Right atrium auricular region (tissue), 2 donors: ENCODE results near the gene RRP9. TPM values are rescaled to one million over a fixed set of nuclear protein-coding genes. Genes with fewer than 3 reads are reported as not detected.

ENCODE experiments used
- DNase-seq: peaks from one replicate; pipeline ENCODE4 v3.0.0-alpha.2; 2019; ENCODE audit warnings: low spot score
- H3K27ac ChIP-seq, 2 donors: fragments of 200-600 bp; sonication (generic); 1 replicate in 1 of 2; 2 replicates in 1 of 2; pipeline ENCODE4 v1.5.1; 2016 to 2019
- H3K27me3 ChIP-seq, 2 donors: fragments of 200-600 bp; sonication (generic); one replicate each; pipeline versions ENCODE4 v1.5.1 to v1.6.0; 2017 to 2019
- H3K36me3 ChIP-seq: fragments of 200-600 bp; sonication (generic); one replicate; pipeline ENCODE4 v1.5.1; 2016
- H3K4me1 ChIP-seq, 2 donors: fragments of 200-600 bp; sonication (generic); one replicate each; pipeline versions ENCODE4 v1.5.1 to v1.6.0; 2017 to 2019
- H3K4me3 ChIP-seq, 2 donors: fragments of 200-600 bp; sonication (generic); 1 replicate in 1 of 2; 2 replicates in 1 of 2; pipeline ENCODE4 v1.5.1; 2017 to 2019; ENCODE audit warnings: mild to moderate bottlenecking in 1 of 2, moderate library complexity in 1 of 2
- H3K9me3 ChIP-seq, 2 donors: fragments of 200-600 bp; sonication (generic); one replicate each; pipeline ENCODE4 v1.5.1; 2019
- CTCF ChIP-seq, 2 donors: fragments of 200-600 bp; sonication (generic); IDR thresholded peaks; one replicate each; pipeline ENCODE4 v1.5.1; 2019; ENCODE audit warnings: antibody characterized with exemption in 2 of 2
- total RNA-seq, 2 donors: library from RNA; depleted of rRNA; stranded (reverse); fragments of >200 nt; gene quantifications; one replicate each; pipeline ENCODE4 v1.1.0, GENCODE V29; 2016

Gene RRP9
- total RNA-seq, 2 donors from 2014 or later, result 6.3 to 11.1 TPM

- Histone ChIP-seq H3K4me1 (peaks cover 0 to 19% of the 10 kb centered on the region in 2 donors), H3K27ac (peak within 1 kb of the TSS; percentile 71 to 76), H3K4me3 (peak within 1 kb of the TSS; percentile 18 to 48), H3K27me3 (no peaks in the 10 kb centered on the region), H3K36me3 (peaks cover 31% of the 10 kb centered on the region), H3K9me3 (no peaks in the 10 kb centered on the region)
- no peak for DNase-seq
- TF ChIP-seq CTCF (IDR thresholded peaks at IDR 0.05), result no peak
Observed at GRCh38 chr3:51955175-51955892, 13.6 kb upstream of the RRP9 start, which contains the start of gene GPR62. Gene GPR62, plus strand, starts transcription at chr3:51955381. Its CDS starts 272 bp downstream, at chr3:51955653.

- Histone ChIP-seq H3K27ac (no peak overlapping the region), H3K36me3 (peaks cover 27% of the 10 kb centered on the region), H3K27me3 (no peaks in the 10 kb centered on the region), H3K9me3 (no peaks in the 10 kb centered on the region), H3K4me3 (no peak overlapping the region), H3K4me1 (peaks cover 0 to 19% of the 10 kb centered on the region in 2 donors)
- no peak for TF ChIP-seq CTCF (IDR thresholded peaks at IDR 0.05)
- no peak for DNase-seq
Observed at GRCh38 chr3:51954713-51955112, 13.0 kb upstream of the RRP9 start.

- H3K4me3 ChIP-seq, result no peak overlapping the region
- H3K27ac ChIP-seq, result no peak overlapping the region
- H3K27me3 ChIP-seq, result no peaks in the 10 kb centered on the region
- H3K36me3 ChIP-seq, result peaks cover 21% of the 10 kb centered on the region
- H3K9me3 ChIP-seq, result no peaks in the 10 kb centered on the region
- no peak for DNase-seq
- no peak for TF ChIP-seq CTCF (IDR thresholded peaks at IDR 0.05)
- H3K4me1 ChIP-seq, result peaks cover 0 to 19% of the 10 kb centered on the region in 2 donors
Observed at GRCh38 chr3:51954105-51954504, 12.4 kb upstream of the RRP9 start.

GRCh38 chr3:51953445-51953844, 11.7 kb upstream of the RRP9 start:
- Histone ChIP-seq H3K36me3 (peaks cover 15% of the 10 kb centered on the region), H3K27ac (no peak overlapping the region), H3K27me3 (no peaks in the 10 kb centered on the region), H3K9me3 (no peaks in the 10 kb centered on the region), H3K4me3 (no peak overlapping the region), H3K4me1 (peaks cover 0 to 19% of the 10 kb centered on the region in 2 donors)
- no peak for TF ChIP-seq CTCF (IDR thresholded peaks at IDR 0.05)
- no peak for DNase-seq

GRCh38 chr3:51950899-51951298, 9.2 kb upstream of the RRP9 start:
- H3K27ac ChIP-seq, result no peak overlapping the region
- TF ChIP-seq CTCF (IDR thresholded peaks at IDR 0.05), result no peak
- H3K4me1 ChIP-seq, result peaks cover 0 to 11% of the 10 kb centered on the region in 2 donors
- H3K4me3 ChIP-seq, result no peak overlapping the region
- no peaks in the 10 kb centered on the region for H3K27me3 ChIP-seq
- H3K9me3 ChIP-seq, result no peaks in the 10 kb centered on the region
- DNase-seq, result no peak
- no peaks in the 10 kb centered on the region for H3K36me3 ChIP-seq

GRCh38 chr3:51949121-51949520, 7.4 kb upstream of the RRP9 start:
- no peaks in the 10 kb centered on the region for H3K9me3 ChIP-seq
- no peak for DNase-seq
- H3K36me3 ChIP-seq, result no peaks in the 10 kb centered on the region
- no peak for TF ChIP-seq CTCF (IDR thresholded peaks at IDR 0.05)
- H3K4me1 ChIP-seq, result no peaks in the 10 kb centered on the region
- H3K27ac ChIP-seq, result no peak overlapping the region
- H3K27me3 ChIP-seq, result no peaks in the 10 kb centered on the region
- H3K4me3 ChIP-seq, result no peak overlapping the region
